Esophagus muscularis mucosa (tissue), 4 donors: ENCODE measurements around the gene CLUH. TPM values are rescaled to one million over a fixed set of nuclear protein-coding genes. Genes with fewer than 3 reads are reported as not detected.
A peak's percentile ranks its signal among the peaks of the same experiment; 100 is the strongest.

Source experiments
- DNase-seq: peaks from one replicate; pipeline ENCODE4 v3.0.0-alpha.2; 2017; ENCODE audit errors: extremely low spot score
- H3K27ac ChIP-seq, 4 donors: fragments of 200-600 bp; sonication (generic); replicated peaks in 1 of 4; 1 replicate in 3 of 4; 2 replicates in 1 of 4; pipeline ENCODE4 v1.5.1; 2016 to 2019; ENCODE audit warnings: mild to moderate bottlenecking in 1 of 4
- H3K27me3 ChIP-seq, 4 donors: fragments of 200-600 bp; sonication (generic); one replicate each; pipeline versions ENCODE4 v1.5.1 to v1.6.0; 2016 to 2019
- H3K36me3 ChIP-seq, 4 donors: fragments of 200-600 bp; sonication (generic); one replicate each; pipeline ENCODE4 v1.5.1; 2016 to 2019
- H3K4me1 ChIP-seq, 4 donors: fragments of 200-600 bp; sonication (generic); one replicate each; pipeline ENCODE4 v1.5.1; 2016 to 2019
- H3K4me3 ChIP-seq, 4 donors: fragments of 200-600 bp; sonication (generic); 1 replicate in 2 of 4; 2 replicates in 2 of 4; pipeline ENCODE4 v1.5.1; 2016 to 2019; ENCODE audit warnings: mild to moderate bottlenecking in 4 of 4, moderate library complexity in 1 of 4
- H3K9me3 ChIP-seq, 4 donors: fragments of 200-600 bp; sonication (generic); 1 replicate in 3 of 4; 2 replicates in 1 of 4; pipeline ENCODE4 v1.5.1; 2016 to 2019
- EP300 ChIP-seq: sonication (generic); formaldehyde crosslinking; IDR thresholded peaks from one replicate; pipeline ENCODE4 v1.6.1; 2017; ENCODE audit warnings: antibody characterized with exemption
- POLR2A ChIP-seq: fragments of 450-650 bp; IDR thresholded peaks from one replicate; pipeline ENCODE4 v1.6.1; 2017; ENCODE audit warnings: antibody characterized with exemption, moderate library complexity, mild to moderate bottlenecking, low read depth
- POLR2AphosphoS5 ChIP-seq, 2 donors: sonication (generic); formaldehyde crosslinking; IDR thresholded peaks; one replicate each; pipeline ENCODE4 v1.6.1; 2017; ENCODE audit warnings: antibody characterized with exemption in 2 of 2
- WGBS: methylation state at CpG from one replicate; pipeline ENCODE4 v1.1.5; 2018; 5-methylcytosine and 5-hydroxymethylcytosine counted together
- intact Hi-C: fragments of 100-400 bp; cut with DNase I; formaldehyde crosslinking; loops from one replicate; pipeline ENCODE4 v1.15.1; 2023
- total RNA-seq, 4 donors: library from RNA; depleted of rRNA; stranded (reverse); fragments of >200 nt; gene quantifications; one replicate each; pipeline versions ENCODE4 v1.1.0 to v1.2.1, GENCODE V29; 2016
- TF ChIP-seq, protein P1 (sequence below), 3 experiments: fragments of 200-600 bp in 2 of 3; fragments of 450-650 bp in 1 of 3; sonication (generic) in 2 of 3; IDR thresholded peaks; one replicate each; pipeline ENCODE4 v1.5.1; 2017 to 2019; ENCODE audit warnings: antibody characterized with exemption in 3 of 3, mild to moderate bottlenecking in 2 of 3, moderate library complexity in 1 of 3

CLUH gene
- total RNA-seq, 4 donors from 2014 or later = 42.8 to 92.9 (median 62.9) TPM

DNA sequence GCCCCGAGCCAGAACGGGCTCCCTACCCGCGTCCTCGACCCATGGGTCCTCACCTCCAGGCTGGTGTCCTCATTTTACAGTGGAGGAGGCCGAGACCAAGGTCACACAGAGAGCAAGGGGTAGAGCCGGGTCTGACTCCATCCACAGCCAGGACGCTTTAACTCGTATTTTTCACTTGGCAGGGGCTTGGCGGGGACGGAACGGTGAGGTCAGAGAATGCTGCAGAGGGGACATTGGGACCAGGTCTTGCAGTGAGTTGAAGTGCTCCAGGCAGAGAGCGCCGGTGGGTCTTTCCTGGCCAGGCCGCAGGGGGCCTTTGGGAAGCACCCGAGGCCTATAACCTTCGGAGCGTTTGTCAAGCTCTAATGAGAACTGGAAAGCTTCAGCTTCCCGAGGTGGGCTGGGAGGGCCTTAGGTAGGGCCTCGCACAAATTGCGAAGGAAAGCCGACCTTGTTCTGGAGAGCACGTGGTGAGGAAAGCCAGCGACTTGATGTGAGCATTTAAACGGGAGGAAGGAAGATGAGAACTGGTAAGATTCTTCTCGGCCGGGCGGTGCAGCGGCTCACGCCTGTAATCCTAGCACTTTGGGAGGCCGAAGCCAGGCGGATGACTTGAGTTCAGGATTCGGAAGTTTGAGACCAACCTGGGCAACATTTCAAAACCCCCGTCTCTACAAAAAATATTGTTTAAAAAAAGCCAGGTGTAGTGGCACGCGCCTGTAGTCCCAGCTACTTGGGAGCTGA lies 908 bp upstream of the CLUH start:
- Histone ChIP-seq H3K4me3 (peak overlapping the region; percentile 92 to 95 (median 93)), H3K36me3 (peaks cover 0 to 9% (median 0%) of the 10 kb centered on the region in 4 donors), H3K27ac (peak overlapping the region; percentile 83 to 84 (median 83)), H3K27me3 (no peaks in the 10 kb centered on the region), H3K4me1 (peaks cover 48 to 64% (median 52%) of the 10 kb centered on the region in 4 donors), H3K9me3 (no peaks in the 10 kb centered on the region)
- intact Hi-C loops = no loop called here
- TF ChIP-seq POLR2A (no peak), EP300 (no peak), POLR2AphosphoS5 (IDR thresholded peaks at IDR 0.05) (no peak)
- TF ChIP-seq, protein P1, sequence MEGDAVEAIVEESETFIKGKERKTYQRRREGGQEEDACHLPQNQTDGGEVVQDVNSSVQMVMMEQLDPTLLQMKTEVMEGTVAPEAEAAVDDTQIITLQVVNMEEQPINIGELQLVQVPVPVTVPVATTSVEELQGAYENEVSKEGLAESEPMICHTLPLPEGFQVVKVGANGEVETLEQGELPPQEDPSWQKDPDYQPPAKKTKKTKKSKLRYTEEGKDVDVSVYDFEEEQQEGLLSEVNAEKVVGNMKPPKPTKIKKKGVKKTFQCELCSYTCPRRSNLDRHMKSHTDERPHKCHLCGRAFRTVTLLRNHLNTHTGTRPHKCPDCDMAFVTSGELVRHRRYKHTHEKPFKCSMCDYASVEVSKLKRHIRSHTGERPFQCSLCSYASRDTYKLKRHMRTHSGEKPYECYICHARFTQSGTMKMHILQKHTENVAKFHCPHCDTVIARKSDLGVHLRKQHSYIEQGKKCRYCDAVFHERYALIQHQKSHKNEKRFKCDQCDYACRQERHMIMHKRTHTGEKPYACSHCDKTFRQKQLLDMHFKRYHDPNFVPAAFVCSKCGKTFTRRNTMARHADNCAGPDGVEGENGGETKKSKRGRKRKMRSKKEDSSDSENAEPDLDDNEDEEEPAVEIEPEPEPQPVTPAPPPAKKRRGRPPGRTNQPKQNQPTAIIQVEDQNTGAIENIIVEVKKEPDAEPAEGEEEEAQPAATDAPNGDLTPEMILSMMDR (IDR thresholded peaks at IDR 0.05) = no peak
- 54% methylated on average over 36 of the region's 36 CpGs for WGBS
- no peak for DNase-seq

DNA sequence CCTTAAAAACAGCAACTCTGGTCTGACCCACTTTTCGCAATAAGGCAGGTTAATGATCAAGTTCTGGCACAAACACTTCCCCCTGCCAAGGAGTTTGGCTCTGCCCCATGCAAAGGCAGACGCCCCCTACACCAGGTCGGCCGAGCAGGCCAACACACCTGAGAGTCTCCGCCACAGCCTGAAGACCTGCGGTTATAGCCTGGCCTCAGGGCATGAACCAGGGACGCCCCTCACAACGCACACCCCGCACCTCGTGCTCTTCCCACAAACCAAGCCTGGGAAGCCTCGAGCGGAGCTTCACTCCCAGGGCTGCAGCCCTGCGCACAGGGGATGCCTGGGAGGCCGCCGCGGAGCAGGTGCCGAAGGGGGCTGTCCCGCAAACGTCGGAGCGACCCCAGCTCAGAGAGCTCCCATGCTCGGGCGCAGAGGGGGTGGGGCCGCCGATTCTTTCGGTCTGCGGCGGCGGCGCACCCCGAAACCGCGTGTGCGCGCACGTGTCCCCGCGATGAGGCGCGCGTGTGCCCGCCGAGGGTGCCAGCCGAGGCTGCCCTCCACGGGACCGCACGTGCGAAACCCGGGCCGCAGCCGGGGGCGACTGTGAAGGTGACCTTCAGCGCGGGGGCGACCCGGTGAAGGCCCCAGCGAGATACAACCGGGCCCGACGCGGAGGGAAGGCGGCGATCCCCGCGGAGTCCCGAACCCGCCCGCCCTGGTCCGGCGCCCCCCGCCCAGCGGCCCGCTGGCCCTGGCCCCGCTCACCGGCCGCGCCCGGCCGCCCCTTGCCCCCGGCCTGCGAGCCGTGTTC lies 559 bp downstream of the CLUH start:
- Histone ChIP-seq H3K27me3 (no peaks in the 10 kb centered on the region), H3K4me1 (peaks cover 51 to 79% (median 66%) of the 10 kb centered on the region in 4 donors), H3K27ac (peak overlapping the region; percentile 83 to 84 (median 83)), H3K36me3 (peaks cover 0 to 7% (median 0%) of the 10 kb centered on the region in 4 donors), H3K4me3 (peak overlapping the region; percentile 92 to 95 (median 93)), H3K9me3 (no peaks in the 10 kb centered on the region)
- intact Hi-C loops = no loop called here
- 0% methylated on average over 4 of the region's 82 CpGs for WGBS
- TF ChIP-seq EP300 (no peak), POLR2AphosphoS5 (IDR thresholded peaks at IDR 0.05) (no peak), POLR2A (no peak)
- TF ChIP-seq, protein P1 (IDR thresholded peaks at IDR 0.05) = no peak
- DNase-seq = no peak

DNA sequence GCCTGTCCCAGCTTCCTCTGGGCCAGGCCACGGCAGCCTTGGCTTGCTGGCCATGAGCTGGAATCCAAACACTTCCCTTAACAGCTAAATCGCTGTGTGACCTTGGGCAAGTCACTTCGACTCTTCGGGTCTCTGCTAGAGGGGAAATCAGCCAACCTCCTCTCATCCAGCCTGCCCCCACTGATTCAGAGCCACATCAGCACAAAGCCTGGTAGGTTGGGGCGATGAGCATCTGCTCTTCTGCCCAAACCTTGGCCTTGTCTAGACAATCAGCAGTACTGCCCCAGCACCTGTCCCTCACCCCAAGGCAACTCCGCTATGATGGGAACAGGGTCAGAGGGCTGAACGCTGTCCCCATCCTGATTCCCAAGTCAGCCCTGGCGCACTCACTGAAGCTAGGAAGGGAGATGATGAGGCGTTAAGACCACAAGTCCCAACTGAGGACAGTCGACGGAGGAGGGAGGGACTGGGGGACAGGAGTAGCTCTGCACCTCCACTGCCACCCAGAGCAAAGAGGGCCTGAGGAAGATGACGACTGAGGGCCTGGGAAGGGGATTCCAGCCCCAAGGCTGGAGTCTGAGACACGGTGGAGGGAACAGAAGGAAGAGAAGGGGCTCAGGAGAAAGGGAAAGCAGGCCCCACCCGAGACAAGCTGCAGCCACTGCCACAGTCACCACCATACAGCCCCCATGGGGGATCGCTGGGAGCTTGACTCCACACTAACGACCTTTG lies 1.3 kb downstream of the CLUH start:
- H3K27me3 ChIP-seq = no peaks in the 10 kb centered on the region
- TF ChIP-seq POLR2A (no peak), POLR2AphosphoS5 (IDR thresholded peaks at IDR 0.05) (no peak), EP300 (no peak)
- TF ChIP-seq, protein P1 (IDR thresholded peaks at IDR 0.05) = no peak
- peaks cover 56 to 86% (median 73%) of the 10 kb centered on the region in 4 donors for H3K4me1 ChIP-seq
- no peak for DNase-seq
- H3K27ac ChIP-seq = peak overlapping the region; percentile 83 to 84 (median 83)
- intact Hi-C loops = no loop called here
- WGBS = 47% methylated on average over 14 of the region's 16 CpGs
- no peaks in the 10 kb centered on the region for H3K9me3 ChIP-seq
- H3K36me3 ChIP-seq = peaks cover 0 to 1% (median 0%) of the 10 kb centered on the region in 4 donors
- H3K4me3 ChIP-seq = peak overlapping the region; percentile 92 to 95 (median 93)

DNA sequence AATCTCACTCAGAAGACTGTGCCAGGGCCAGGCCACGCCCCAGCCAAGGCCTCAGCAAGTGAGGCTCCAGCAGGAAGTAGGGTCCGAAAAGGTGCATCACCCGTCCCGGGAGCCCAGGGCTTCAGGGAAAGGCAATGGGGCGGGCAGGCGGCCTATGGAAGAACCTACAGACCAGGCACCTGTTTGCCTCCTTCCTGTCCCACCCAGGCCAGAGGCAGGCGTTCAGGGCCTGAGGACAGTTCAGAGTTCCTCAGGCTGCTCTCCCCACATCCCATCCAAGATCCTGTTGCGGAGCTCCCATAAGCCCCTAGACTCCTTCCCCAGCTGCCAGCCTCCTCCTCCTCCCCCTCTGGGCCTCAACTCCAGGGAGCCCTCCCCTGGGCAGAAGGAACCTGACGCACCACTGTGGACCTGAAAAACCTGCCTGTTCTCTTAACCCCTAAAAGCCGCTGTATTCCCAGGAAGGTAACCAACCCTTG lies 2.3 kb downstream of the CLUH start:
- Histone ChIP-seq H3K4me1 (peaks cover 66 to 88% (median 78%) of the 10 kb centered on the region in 4 donors), H3K4me3 (peak overlapping the region in 3 of 4 donors; percentile 92 to 95 (median 92)), H3K27ac (peak overlapping the region; percentile 65 to 84 (median 83)), H3K9me3 (no peaks in the 10 kb centered on the region), H3K27me3 (no peaks in the 10 kb centered on the region), H3K36me3 (peaks cover 0 to 6% (median 1%) of the 10 kb centered on the region in 4 donors)
- intact Hi-C loops = no loop called here
- DNase-seq = no peak
- 73% methylated on average over 4 of the region's 10 CpGs for WGBS
- TF ChIP-seq POLR2A (no peak), POLR2AphosphoS5 (IDR thresholded peaks at IDR 0.05) (no peak), EP300 (no peak)
- TF ChIP-seq, protein P1 (IDR thresholded peaks at IDR 0.05) = no peak
